Coronary artery (tissue), 2 donors: ENCODE measurements around the gene HSP90AA1.
"Not testable (repeated sequence)": the region's sequence is repeated elsewhere in the genome, so short reads cannot be mapped to it uniquely, and the experiment has no call there.

ENCODE experiments used
- DNase-seq: peaks from one replicate; pipeline ENCODE4 v3.0.0-alpha.2; 2017; ENCODE audit warnings: low spot score
- H3K27ac ChIP-seq, 2 donors: fragments of 200-600 bp; sonication (generic); one replicate each; pipeline ENCODE4 v1.5.1; 2016 to 2019
- H3K4me3 ChIP-seq: fragments of 200-600 bp; sonication (generic); 2 replicates; pipeline ENCODE4 v1.5.1; 2016; ENCODE audit warnings: mild to moderate bottlenecking, moderate library complexity
- CTCF ChIP-seq: fragments of 200-600 bp; sonication (generic); IDR thresholded peaks from one replicate; pipeline ENCODE4 v1.5.1; 2019; ENCODE audit warnings: antibody characterized with exemption

Gene HSP90AA1

GRCh38 chr14:102086972-102087761 lies at the start of gene HSP90AA1:
Gene HSP90AA1 (minus strand): TSS chr14:102087044. CDS start chr14:102086378, 666 bp downstream.
- peak; percentile 96 for DNase-seq
- no peak for TF ChIP-seq CTCF

DNA sequence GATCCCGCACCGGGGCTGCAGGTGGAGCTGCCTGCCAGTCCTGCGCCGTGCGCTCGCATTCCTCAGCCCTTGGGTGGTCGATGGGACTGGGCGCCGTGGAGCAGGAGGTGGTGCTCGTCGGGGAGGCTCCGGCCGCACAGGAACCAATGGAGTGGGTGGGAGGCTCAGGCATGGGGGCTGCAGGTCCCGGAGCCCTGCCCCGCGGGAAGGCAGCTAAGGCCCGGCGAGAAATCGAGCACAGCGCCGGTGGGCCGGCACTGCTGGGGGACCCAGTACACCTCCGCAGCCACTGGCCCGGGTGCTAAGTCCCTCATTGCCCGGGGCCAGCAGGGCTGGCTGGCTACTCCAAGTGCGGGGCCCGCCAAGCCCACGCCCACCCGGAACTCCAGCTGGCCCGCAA lies 48.6 kb upstream of the HSP90AA1 start:
- DNase-seq, H3K27ac ChIP-seq, H3K4me3 ChIP-seq: not testable (repeated sequence)

More at GRCh38 chr14:102086972-102087761, at the start of gene HSP90AA1:
- Histone ChIP-seq H3K4me3 (peak within 1 kb of the TSS; percentile 79), H3K27ac (peak within 1 kb of the TSS; percentile 97 to 100)

DNA sequence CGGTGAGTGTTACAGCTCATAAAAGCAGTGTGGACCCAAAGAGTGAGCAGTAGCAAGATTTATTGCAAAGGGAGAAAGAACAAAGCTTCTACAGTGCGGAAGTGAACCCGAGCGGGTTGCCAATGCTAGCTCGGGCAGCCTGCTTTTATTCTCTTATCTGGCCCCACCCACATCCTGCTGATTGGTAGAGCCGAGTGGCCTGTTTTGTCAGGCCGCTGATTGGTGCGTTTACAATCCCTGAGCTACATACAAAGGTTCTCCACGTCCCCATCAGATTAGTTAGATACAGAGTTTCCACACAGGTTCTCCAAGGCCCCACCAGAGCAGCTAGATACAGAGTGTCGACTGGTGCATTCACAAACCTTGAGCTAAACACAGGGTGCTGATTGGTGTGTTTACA lies 47.9 kb upstream of the HSP90AA1 start:
- not testable (repeated sequence) for H3K4me3 ChIP-seq, DNase-seq, H3K27ac ChIP-seq

DNA sequence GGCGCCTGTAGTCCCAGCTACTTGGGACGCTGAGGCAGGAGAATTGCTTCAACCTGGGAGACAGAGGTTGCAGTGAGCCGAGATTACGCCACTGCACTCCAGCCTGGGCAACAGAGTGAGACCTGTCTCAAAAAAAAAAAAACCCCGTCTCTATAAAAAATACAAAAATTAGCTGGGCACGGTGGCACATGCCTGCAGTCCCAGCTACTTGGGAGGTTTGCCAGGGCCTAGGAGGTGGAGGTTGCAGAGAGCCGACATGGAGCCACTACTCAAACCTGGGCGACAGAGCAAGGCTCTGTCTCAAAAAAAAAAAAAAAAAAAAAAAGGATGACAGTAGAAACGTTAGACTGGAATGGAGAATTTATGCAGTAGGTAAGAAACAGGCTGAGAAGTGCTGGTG lies 47.2 kb upstream of the HSP90AA1 start:
- DNase-seq, result not testable (repeated sequence)

GRCh38 chr14:102131741-102132140 lies 44.9 kb upstream of the HSP90AA1 start:
- no peak for TF ChIP-seq CTCF
- no peak overlapping the region for H3K27ac ChIP-seq
- no peak overlapping the region for H3K4me3 ChIP-seq
- DNase-seq, result no peak

More for the DNA sequence above, 47.2 kb upstream of the HSP90AA1 start:
- not testable (repeated sequence) for H3K27ac ChIP-seq, H3K4me3 ChIP-seq

DNA sequence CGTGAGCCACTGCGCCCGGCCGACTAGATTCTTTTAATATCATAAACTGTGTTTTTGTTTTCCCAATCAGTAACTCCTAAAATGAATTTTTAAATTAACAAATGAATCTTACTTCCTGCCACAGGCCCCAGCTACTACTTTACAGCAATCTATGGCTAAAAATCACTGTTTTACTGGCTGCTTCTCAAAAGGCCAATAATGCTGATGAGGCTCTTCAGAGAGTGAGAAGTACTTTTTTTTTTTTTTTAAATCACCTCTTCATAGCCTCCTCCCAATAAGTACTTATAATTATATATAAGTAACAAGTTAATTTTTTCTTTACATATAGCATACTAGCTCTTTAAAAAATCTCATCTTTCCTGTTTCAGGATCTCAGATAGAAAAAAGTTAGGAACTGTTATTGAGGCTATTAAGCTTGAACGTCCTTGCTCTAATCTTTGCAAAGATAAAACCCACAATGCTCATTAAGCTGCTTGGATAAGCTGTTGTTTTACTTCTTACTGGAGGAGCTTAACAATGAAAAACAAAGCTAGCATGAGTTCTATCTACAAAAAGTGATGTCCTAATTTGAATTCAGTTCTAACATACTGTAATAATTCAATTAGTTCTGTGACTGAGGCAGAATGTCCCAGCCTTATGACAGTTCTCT lies 40.1 kb upstream of the HSP90AA1 start:
- Histone ChIP-seq H3K27ac (no peak overlapping the region), H3K4me3 (no peak overlapping the region)
- DNase-seq, result no peak
- TF ChIP-seq CTCF, result no peak

DNA sequence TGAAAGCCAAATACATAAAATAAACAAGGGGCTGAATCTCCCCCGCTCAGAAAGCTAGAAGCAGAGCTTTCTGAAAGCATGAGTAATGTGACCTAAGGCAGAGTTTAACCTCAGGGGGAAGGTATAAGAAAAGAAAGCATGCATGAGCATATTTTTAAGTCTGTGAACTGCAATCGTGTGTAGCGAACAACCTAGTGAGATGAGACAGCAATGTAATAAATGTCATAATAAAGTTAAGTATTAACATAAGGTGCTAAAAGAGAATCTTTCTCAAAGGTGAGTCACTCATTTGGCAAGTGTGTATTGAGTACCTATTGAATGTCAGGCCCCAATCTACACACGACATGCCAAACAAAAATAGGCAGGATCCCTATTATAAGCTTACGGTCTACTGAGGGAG lies 38.7 kb upstream of the HSP90AA1 start:
- TF ChIP-seq CTCF, result no peak
- Histone ChIP-seq H3K27ac (no peak overlapping the region), H3K4me3 (no peak overlapping the region)
- DNase-seq, result no peak

DNA sequence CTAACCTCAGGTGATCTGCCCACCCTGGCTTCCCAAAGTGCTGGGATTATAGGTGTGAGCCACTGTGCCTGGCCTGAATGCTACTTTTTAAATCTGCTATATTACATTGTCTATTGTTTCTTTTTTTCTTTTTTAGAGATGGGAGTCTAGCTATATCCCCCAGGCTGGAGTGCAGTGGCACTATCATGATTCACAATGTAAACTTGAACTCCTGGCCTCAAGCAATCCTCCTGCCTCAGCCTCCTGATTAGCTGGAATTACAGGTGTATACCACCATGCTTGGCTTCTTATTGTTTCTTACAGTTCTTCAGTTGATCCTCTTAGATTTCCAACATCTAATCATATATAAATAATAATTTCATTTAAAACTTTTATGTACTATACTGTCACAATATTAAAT lies 37.6 kb upstream of the HSP90AA1 start:
- DNase-seq, result no peak
- H3K4me3 ChIP-seq, result no peak overlapping the region
- no peak overlapping the region for H3K27ac ChIP-seq
- no peak for TF ChIP-seq CTCF
